Calu3 (cell line): Measurements from ENCODE around the gene ADCY3. TPM values are rescaled to one million over a fixed set of nuclear protein-coding genes. Genes with fewer than 3 reads are reported as not detected.

Source experiments
- BruUV-seq: library from RNA; stranded (reverse); fragments of 400-500 nt; replicated peaks from 2 replicates; lab custom pipeline; 2021; lab: Mats Ljungman, UMichigan
- CTCF ChIA-PET: fragments of 300-600 bp; sonication (Branson Sonifier 250); formaldehyde crosslinking; loops from one replicate; lab custom pipeline; 2022; ENCODE audit warnings: antibody characterized with exemption; lab: Charles Lee
- DNase-seq: peaks from one replicate; pipeline ENCODE4 v3.0.0; 2022
- H3K27ac Mint-ChIP-seq: one replicate; pipeline ENCODE4 v1.8.0; 2022; ENCODE audit warnings: mixed read lengths; ENCODE audit not compliant: unreplicated experiment
- H3K27me3 Mint-ChIP-seq: one replicate; pipeline ENCODE4 v1.8.0; 2022; ENCODE audit warnings: mixed read lengths; ENCODE audit not compliant: unreplicated experiment
- H3K36me3 Mint-ChIP-seq: one replicate; pipeline ENCODE4 v1.8.0; 2022; ENCODE audit warnings: mild to moderate bottlenecking, moderate library complexity, mixed read lengths; ENCODE audit not compliant: insufficient read depth, unreplicated experiment
- H3K4me1 Mint-ChIP-seq: one replicate; pipeline ENCODE4 v1.8.0; 2022; ENCODE audit warnings: mild to moderate bottlenecking, low read depth, mixed read lengths; ENCODE audit not compliant: unreplicated experiment
- H3K4me3 Mint-ChIP-seq: one replicate; pipeline ENCODE4 v1.8.0; 2022; ENCODE audit warnings: mild to moderate bottlenecking, low read depth, moderate library complexity, mixed read lengths; ENCODE audit not compliant: unreplicated experiment
- H3K9me3 Mint-ChIP-seq: one replicate; pipeline ENCODE4 v1.8.0; 2022; ENCODE audit warnings: low read depth, mixed read lengths; ENCODE audit not compliant: unreplicated experiment
- CTCF ChIP-seq: fragments of 200-600 bp; IDR thresholded peaks from one replicate; pipeline ENCODE4 v1.8.0; 2022; ENCODE audit warnings: antibody characterized with exemption; ENCODE audit not compliant: unreplicated experiment
- intact Hi-C: fragments of 100-400 bp; cut with micrococcal nuclease; formaldehyde crosslinking; loops from one replicate; pipeline ENCODE4 v1.10.0; 2022; ENCODE audit not compliant: unreplicated experiment
- total RNA-seq: library from RNA; stranded (reverse); gene quantifications from 2 replicates; pipeline ENCODE4 v1.2.3, GENCODE V29; 2022

ADCY3 gene
- total RNA-seq, 1 experiment from 2014 or later: 63.7 TPM

DNA sequence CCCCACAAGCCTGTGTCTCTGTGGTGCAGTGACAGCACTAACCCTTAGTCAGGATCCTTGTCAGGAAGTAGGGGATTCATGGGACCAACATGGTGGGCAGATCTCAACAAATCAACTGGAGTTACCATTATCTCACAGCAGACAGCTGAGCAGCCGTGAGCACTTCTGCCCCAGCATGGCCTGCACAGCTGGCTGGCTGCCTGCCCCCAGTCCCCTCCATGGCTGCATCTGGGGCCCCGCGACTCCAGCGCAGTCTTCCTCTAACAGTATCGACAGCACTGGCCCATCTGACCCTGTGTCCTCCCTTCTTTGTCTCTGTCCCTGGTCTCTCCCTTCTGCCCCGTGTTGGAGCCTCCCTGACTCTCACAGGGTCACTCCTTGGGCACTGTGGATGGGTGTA lies 4.7 kb upstream of the ADCY3 start:
- H3K4me3 Mint-ChIP-seq: no peak overlapping the region
- H3K27ac Mint-ChIP-seq: no peak overlapping the region
- H3K27me3 Mint-ChIP-seq: no peaks in the 10 kb centered on the region

GRCh38 chr2:24924266-24924665 lies 4.2 kb upstream of the ADCY3 start:
- peaks cover 4% of the 10 kb centered on the region for H3K4me1 Mint-ChIP-seq
- H3K27ac Mint-ChIP-seq: no peak overlapping the region
- peaks cover 3% of the 10 kb centered on the region for H3K36me3 Mint-ChIP-seq
- intact Hi-C loops: no loop called here
- TF ChIP-seq CTCF: no peak
- CTCF ChIA-PET: interaction anchor here (0.6 kb wide), 1 partner anchor 32 kb away, joined by 4 read pairs; no protein-coding TSS in a partner anchor
- DNase-seq: no peak
- H3K9me3 Mint-ChIP-seq: no peaks in the 10 kb centered on the region
- H3K27me3 Mint-ChIP-seq: no peaks in the 10 kb centered on the region
- no peak overlapping the region for H3K4me3 Mint-ChIP-seq
- no TSS peak for BruUV-seq

More for the DNA sequence above, 4.7 kb upstream of the ADCY3 start:
- no peaks in the 10 kb centered on the region for H3K36me3 Mint-ChIP-seq
- intact Hi-C loops: no loop called here
- H3K9me3 Mint-ChIP-seq: no peaks in the 10 kb centered on the region
- no TSS peak for BruUV-seq
- DNase-seq: no peak
- no peak for TF ChIP-seq CTCF
- CTCF ChIA-PET: no interaction called here
- H3K4me1 Mint-ChIP-seq: no peaks in the 10 kb centered on the region

DNA sequence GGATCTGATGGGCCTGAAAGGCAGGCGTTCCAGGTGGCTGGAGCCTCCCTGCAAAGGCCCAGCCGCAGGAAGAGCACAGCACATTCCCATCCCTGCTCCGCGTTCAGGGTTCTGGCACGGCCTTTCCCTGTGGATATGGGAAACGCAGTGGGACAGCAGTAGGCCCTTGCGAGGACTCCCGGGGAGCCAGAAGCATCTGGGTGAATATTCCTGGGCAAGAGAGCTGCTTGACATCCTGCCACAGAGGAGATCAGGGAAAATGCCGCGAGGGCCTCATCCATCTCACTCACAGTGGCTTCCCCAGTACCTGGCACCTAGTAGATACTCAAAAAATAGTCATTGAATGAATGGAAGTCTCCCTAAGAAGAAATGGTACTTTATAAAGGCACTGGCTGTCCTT lies 3.1 kb upstream of the ADCY3 start:
- Mint-ChIP-seq H3K9me3 (no peaks in the 10 kb centered on the region), H3K27ac (no peak overlapping the region), H3K27me3 (no peaks in the 10 kb centered on the region), H3K4me3 (no peak overlapping the region), H3K4me1 (peaks cover 13% of the 10 kb centered on the region), H3K36me3 (peaks cover 10% of the 10 kb centered on the region)
- no peak for TF ChIP-seq CTCF
- CTCF ChIA-PET: no interaction called here
- intact Hi-C loops: no loop called here
- DNase-seq: no peak
- no TSS peak for BruUV-seq

DNA sequence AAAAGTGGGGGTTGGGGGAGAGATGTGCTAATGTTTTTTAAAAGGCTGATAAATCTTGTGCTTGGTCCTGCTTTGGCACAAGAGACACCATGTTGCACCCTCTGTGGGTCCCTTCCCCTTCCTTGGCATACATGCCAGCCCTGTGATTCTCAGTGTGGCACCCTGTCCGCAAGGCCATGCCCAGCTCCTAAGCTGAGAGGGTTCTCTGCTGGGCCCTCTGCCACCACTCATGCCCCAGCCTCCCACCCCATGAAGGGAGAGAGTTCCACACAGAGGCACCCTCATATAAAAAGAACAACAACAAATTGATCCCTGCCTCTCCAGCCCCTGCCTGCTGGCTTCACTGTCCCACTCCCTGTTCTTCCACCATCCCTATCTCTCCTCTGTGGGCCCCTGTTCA lies 2.5 kb upstream of the ADCY3 start:
- no peaks in the 10 kb centered on the region for H3K27me3 Mint-ChIP-seq
- TF ChIP-seq CTCF: no peak
- BruUV-seq: no TSS peak
- H3K4me1 Mint-ChIP-seq: peaks cover 16% of the 10 kb centered on the region
- H3K4me3 Mint-ChIP-seq: no peak overlapping the region
- no peaks in the 10 kb centered on the region for H3K9me3 Mint-ChIP-seq
- CTCF ChIA-PET: no interaction called here
- no peak overlapping the region for H3K27ac Mint-ChIP-seq
- DNase-seq: no peak
- intact Hi-C loops: no loop called here
- peaks cover 10% of the 10 kb centered on the region for H3K36me3 Mint-ChIP-seq
